T-helper 2 cell treated with Interferon-gamma antibody and Interleukin-4, amounts not matched to agents 5 μg/mL and 100 μg/mL, for 36 hours (primary cell): ENCODE data around the gene ME1.
"Not testable (repeated sequence)": the region's sequence is repeated elsewhere in the genome, so short reads cannot be mapped to it uniquely, and the experiment has no call there.

Experiments used
- DNase-seq: peaks from one replicate; pipeline ENCODE4 v3.0.0; 2021; ENCODE audit warnings: low spot score
- H3K27ac Mint-ChIP-seq: one replicate; pipeline ENCODE4 v1.8.0; 2021; ENCODE audit warnings: mild to moderate bottlenecking, mixed read lengths
- H3K27me3 Mint-ChIP-seq: one replicate; pipeline ENCODE4 v1.8.0; 2021; ENCODE audit warnings: low read depth, mixed read lengths
- H3K36me3 Mint-ChIP-seq: one replicate; pipeline ENCODE4 v1.8.0; 2021; ENCODE audit warnings: low read depth, mixed read lengths
- H3K4me1 Mint-ChIP-seq: one replicate; pipeline ENCODE4 v1.8.0; 2021; ENCODE audit warnings: low read depth, mixed read lengths
- H3K4me3 Mint-ChIP-seq: one replicate; pipeline ENCODE4 v1.8.0; 2022; ENCODE audit warnings: mild to moderate bottlenecking, moderate library complexity, mixed read lengths
- H3K9me3 Mint-ChIP-seq: one replicate; pipeline ENCODE4 v1.8.0; 2021; ENCODE audit warnings: mixed read lengths

Gene ME1

DNA sequence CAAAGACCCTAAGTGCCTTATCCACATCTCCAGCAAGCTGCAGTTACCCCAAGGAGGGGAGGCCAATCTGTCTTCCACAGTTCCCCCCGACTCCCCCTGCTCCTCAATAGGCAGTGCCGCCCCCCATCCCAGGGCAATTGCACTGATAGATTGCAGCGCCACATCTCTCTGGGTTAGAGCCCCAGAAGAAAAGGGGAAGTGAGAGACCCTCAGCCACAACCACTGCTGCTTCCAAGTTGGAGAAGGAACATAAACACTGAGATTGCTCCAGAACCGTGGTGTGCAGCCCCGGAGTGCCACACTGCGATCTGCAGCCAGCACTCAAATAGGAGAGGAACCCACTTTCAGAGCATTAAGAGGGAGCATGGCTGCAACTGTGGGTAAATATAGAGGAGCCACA is 136.2 kb downstream of the ME1 start:
- H3K4me3 Mint-ChIP-seq, result no peak overlapping the region
- peaks cover 5% of the 10 kb centered on the region for H3K27me3 Mint-ChIP-seq
- peaks cover 6% of the 10 kb centered on the region for H3K4me1 Mint-ChIP-seq
- DNase-seq, result no peak
- H3K27ac Mint-ChIP-seq, result no peak overlapping the region
- no peaks in the 10 kb centered on the region for H3K36me3 Mint-ChIP-seq
- peaks cover 4% of the 10 kb centered on the region for H3K9me3 Mint-ChIP-seq

DNA sequence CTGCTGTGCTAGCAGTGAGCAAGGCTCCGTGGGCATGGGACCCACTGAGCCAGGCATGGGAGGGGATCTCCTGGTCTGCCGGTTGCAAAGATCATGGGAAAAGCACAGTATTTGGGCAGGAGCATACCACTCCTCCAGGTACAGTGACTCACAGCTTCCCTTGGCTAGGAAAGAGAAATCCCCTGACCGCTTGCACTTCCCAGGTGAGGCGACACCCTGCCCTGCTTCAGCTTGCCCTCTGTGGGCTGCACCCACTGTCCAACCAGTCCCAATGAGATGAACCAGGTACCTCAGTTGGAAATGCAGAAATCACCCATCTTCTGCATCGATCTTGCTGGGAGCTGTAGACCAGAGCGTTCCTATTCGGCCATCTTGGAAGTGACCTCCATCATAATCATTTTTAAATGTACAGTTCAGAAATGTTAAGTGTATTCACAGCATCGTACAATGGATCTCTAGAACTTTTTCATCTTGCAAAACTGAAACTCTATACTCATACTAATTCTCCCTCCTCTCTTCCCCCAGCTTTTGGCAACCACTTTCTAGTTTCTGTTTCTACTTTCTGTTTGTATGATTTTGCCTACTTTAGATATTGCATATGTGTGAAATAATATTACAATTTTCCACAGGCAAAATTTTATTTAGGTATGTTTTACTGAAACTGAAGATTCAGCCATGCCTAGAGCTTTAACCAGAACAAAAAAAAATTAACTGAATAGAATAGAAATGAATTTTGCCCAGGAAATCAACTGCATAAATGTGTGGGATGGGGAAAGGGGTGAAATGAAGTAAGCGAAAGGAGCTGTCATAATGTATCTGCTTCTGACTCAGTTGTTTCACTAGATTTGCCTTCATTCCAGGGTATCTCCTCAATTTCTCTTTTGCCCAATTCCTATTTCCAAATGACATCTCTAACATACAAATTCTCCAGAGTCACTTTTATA is 137.7 kb downstream of the ME1 start:
- H3K4me1 Mint-ChIP-seq, result peaks cover 6% of the 10 kb centered on the region
- H3K4me3 Mint-ChIP-seq, result no peak overlapping the region
- peaks cover 4% of the 10 kb centered on the region for H3K9me3 Mint-ChIP-seq
- H3K36me3 Mint-ChIP-seq, result no peaks in the 10 kb centered on the region
- H3K27me3 Mint-ChIP-seq, result peaks cover 5% of the 10 kb centered on the region
- DNase-seq, result no peak
- H3K27ac Mint-ChIP-seq, result no peak overlapping the region

DNA sequence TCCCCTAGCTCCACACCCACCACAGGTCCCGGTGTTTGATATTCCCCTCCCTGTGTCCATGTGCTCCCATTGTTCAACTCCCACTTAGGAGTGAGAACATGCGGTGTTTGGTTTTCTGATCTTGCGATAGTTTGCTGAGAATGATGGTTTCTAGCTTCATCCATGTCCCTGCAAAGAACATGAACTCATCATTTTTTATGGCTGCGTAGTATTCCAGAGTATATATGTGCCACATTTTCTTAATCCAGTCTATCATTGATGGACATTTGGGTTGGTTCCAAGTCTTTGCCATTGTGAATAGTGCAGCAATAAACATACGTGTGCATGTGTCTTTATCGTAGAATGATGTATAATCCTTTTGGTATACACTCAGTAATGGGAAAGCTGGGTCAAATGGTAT is 143.6 kb downstream of the ME1 start:
- not testable (repeated sequence) for H3K4me3 Mint-ChIP-seq, H3K9me3 Mint-ChIP-seq, H3K36me3 Mint-ChIP-seq, H3K4me1 Mint-ChIP-seq, H3K27me3 Mint-ChIP-seq, H3K27ac Mint-ChIP-seq, DNase-seq

DNA sequence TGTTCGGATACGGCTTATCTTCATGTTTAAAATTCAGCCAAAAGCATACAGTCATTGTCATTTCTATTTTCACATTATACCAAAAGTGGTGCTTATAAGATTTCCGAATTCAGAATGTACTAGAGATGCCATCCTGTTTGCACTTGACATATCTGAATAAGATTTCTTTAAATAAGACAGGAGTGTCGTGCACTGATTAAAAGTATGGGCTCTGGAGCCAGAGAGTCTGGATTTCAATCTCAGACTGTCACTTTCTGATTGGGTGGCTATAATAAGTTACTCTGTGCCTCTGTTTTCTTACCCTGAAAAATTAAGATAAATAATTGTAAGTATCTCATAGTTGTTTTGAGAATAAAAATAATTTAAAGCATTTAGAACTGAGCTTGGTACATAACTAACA is 144.9 kb downstream of the ME1 start:
- Mint-ChIP-seq H3K27ac (no peak overlapping the region), H3K4me3 (no peak overlapping the region), H3K4me1 (no peaks in the 10 kb centered on the region), H3K36me3 (no peaks in the 10 kb centered on the region), H3K9me3 (no peaks in the 10 kb centered on the region), H3K27me3 (no peaks in the 10 kb centered on the region)
- no peak for DNase-seq

DNA sequence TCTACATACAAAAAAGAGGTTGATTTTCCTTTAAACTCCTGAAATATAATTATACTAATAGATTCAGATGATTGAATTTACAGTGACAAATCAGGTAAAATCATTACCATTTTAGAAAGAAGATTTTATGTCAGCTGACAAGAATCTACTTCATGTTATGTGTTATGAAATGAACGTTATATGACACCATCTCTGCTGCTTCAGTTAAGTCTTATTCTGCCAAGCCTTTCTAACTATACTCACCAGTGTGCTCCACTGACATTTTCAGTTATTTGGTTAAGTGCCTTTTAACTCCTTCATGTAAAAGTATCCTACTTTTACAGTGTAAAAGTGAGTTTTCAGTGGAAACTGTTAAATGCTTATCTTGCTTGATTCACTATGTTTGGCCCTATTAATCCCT is 157.3 kb downstream of the ME1 start:
- no peak for DNase-seq
- Mint-ChIP-seq H3K4me1 (no peaks in the 10 kb centered on the region), H3K27me3 (peaks cover 5% of the 10 kb centered on the region), H3K4me3 (no peak overlapping the region), H3K36me3 (no peaks in the 10 kb centered on the region), H3K27ac (no peak overlapping the region), H3K9me3 (no peaks in the 10 kb centered on the region)

DNA sequence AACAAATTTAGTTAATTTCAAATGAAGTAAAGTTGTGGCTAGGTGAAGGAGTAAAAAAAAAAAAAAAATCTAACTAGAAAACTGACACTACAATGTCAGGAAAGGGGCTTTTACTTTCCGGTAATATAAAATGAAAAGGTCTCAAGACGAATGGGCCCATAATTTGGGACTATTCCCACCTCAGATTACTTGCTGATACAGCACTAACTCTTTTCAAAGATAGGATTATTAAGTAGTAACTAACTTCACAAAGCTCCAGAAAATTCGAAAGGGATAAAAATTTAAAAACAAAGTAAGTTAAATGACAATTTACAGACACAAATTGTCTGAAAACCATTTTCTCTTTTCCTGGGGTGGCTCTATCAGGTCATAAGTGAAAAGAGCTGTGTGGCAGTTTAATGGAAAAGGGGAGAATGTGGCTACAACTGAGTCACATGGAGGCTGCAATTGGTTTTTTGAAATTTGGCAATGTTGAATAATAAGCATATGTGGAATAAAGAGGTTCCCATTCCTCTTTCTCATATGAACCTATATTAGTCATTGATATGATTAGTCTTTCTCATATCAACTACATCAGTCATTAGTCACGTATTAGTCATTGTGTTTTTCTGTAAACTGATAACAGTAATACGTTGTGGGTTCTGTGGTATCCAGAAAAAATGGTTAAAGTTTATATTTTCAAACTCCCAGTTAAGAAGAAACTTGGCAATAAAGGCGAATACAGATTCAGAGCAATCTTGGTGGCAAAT is 159.7 kb downstream of the ME1 start:
- H3K36me3 Mint-ChIP-seq, result no peaks in the 10 kb centered on the region
- DNase-seq, result no peak
- H3K27ac Mint-ChIP-seq, result no peak overlapping the region
- H3K4me3 Mint-ChIP-seq, result no peak overlapping the region
- peaks cover 8% of the 10 kb centered on the region for H3K27me3 Mint-ChIP-seq
- H3K4me1 Mint-ChIP-seq, result no peaks in the 10 kb centered on the region
- no peaks in the 10 kb centered on the region for H3K9me3 Mint-ChIP-seq

DNA sequence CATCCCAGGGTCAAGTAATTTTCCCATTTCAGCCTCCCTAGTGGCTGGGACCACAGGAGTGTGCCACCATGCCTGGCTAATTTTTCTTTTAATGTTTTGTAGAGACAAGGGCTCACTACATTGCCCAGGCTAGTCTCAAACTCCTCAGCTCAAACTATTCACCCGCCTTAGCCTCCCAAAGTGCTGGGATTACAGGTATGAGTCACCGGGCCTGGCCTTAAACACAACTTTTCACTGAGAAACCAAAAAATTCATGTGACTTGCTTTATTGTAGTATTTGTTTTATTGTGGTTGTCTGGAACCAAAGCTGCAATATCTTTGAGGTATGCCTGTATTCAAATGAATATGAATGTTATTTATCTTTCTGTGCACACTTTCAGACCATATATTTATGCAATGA is 165.5 kb downstream of the ME1 start:
- DNase-seq, result no peak
- H3K36me3 Mint-ChIP-seq, result no peaks in the 10 kb centered on the region

DNA sequence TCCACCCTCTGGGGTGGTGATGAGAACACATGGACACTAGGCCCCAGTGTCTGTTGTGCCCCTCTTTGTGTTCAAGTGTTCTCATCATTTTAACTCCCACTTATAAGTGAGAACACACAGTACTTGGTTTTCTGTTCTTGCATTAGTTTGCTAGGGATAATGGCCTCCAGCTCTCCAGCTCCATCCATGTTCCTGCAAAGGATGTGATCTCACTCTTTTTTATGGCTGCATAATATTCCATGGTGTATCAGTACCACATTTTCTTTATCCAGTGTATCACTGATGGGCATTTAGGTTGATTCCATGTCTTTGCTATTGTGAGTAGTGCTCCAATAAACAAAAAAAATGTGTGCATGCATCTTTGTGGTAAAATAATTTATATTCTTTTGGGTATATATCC is 170.3 kb downstream of the ME1 start:
- H3K27me3 Mint-ChIP-seq, result no peaks in the 10 kb centered on the region
- no peaks in the 10 kb centered on the region for H3K4me1 Mint-ChIP-seq
- H3K36me3 Mint-ChIP-seq, result no peaks in the 10 kb centered on the region
- H3K9me3 Mint-ChIP-seq, result no peaks in the 10 kb centered on the region
- no peak for DNase-seq
- no peak overlapping the region for H3K4me3 Mint-ChIP-seq
- no peak overlapping the region for H3K27ac Mint-ChIP-seq

More for the DNA sequence above, 165.5 kb downstream of the ME1 start:
- Mint-ChIP-seq H3K4me1 (no peaks in the 10 kb centered on the region), H3K9me3 (no peaks in the 10 kb centered on the region), H3K27ac (no peak overlapping the region), H3K4me3 (no peak overlapping the region), H3K27me3 (peaks cover 3% of the 10 kb centered on the region)

DNA sequence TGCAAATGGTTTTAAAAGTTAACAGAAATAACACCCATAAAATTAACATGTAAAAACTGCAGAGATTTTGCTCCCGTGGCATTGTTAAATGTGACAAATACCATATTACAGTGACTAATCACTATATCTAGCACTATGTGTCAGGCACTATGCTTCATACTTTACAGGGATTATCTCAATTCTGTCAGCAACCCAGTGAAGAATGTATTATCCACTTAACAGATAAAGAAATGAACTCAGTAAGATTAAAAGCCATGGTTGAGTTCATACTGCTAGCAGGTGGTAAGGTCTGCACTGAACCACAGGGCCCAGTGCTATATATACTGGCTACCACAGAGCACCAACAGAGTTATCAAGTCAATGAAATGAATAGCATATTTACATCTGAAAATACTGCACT is 172.3 kb downstream of the ME1 start:
- no peaks in the 10 kb centered on the region for H3K9me3 Mint-ChIP-seq
- no peak overlapping the region for H3K27ac Mint-ChIP-seq
- H3K4me1 Mint-ChIP-seq, result no peaks in the 10 kb centered on the region
- no peak overlapping the region for H3K4me3 Mint-ChIP-seq
- no peaks in the 10 kb centered on the region for H3K36me3 Mint-ChIP-seq
- no peak for DNase-seq
- peaks cover 2% of the 10 kb centered on the region for H3K27me3 Mint-ChIP-seq

DNA sequence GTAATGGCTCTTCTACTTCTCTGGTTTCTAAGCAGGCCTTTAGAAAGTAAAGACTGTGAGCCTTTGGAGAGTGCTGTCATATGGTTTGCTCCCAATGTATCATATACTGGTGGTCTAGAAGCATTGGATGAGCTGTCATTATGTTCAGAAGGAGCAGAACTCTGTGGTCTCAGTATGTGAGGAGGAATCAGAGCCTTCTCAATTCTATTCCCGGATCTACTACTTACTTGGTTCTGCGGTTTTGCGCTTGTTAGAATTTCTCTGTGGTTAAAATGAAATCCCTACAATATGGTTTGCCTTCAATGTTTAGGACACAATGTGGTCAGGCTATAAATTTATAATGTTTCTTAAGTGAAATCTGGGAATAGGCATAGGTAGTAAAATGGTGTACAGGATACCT is 173.1 kb downstream of the ME1 start:
- no peaks in the 10 kb centered on the region for H3K9me3 Mint-ChIP-seq
- no peaks in the 10 kb centered on the region for H3K4me1 Mint-ChIP-seq
- peaks cover 2% of the 10 kb centered on the region for H3K27me3 Mint-ChIP-seq
- H3K36me3 Mint-ChIP-seq, result no peaks in the 10 kb centered on the region
- no peak overlapping the region for H3K27ac Mint-ChIP-seq
- no peak overlapping the region for H3K4me3 Mint-ChIP-seq
- DNase-seq, result no peak

DNA sequence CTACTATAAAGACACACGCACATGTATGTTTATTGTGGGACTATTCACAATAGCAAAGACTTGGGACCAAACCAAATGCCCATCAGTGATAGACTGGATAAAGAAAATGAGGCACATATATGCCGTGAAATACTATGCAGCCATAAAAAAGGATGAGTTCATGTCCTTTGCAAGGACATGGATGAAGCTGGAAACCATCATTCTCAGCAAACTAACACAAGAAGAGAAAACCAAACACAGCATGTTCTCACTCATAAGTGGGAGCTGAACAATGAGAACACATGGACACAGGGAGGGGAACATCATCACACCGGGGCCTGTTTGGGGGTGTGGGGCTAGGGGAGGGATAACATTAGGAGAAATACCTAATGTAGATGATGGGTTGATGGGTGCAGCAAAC is 174.1 kb downstream of the ME1 start:
- H3K36me3 Mint-ChIP-seq, DNase-seq, H3K4me3 Mint-ChIP-seq, H3K27me3 Mint-ChIP-seq, H3K27ac Mint-ChIP-seq, H3K4me1 Mint-ChIP-seq, H3K9me3 Mint-ChIP-seq: not testable (repeated sequence)

DNA sequence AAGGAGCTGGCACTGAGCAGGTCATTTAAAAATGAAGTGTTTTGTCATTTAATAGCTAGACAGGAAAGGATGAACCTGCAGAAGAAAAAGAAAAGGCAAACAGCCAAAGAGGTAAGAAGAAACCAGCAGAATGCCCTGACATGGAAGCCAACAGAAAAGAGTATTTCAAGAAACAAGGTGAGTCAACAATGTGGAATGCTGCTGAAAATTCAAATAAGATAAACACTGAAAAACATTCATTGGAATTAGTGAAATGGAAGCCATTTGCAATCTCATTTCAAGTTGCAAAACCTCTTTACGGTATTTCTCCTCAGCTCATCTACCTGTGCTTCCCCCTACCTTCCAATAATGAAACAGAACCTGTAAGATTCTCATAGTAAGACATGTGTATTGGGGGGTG is 178.1 kb downstream of the ME1 start:
- H3K9me3 Mint-ChIP-seq, result no peaks in the 10 kb centered on the region
- no peak for DNase-seq

DNA sequence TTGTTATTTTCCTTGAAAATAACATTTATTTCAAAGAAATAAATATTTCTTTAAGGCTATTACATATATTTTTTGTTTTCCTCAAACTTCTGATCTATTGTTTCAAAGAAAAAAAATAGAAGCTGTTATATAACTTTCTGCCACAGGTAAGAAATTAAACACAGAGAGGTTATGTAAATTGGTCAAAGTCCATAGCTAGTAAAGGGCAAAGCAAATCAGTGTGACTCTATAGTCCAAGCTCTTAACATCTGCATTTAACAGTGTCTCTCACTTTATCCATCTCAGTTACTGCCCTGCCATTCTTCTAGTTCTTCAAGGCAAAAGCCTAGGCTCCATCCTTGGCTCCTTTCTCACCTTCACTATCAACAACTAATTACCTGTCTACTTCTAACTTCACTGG is 180.6 kb downstream of the ME1 start:
- H3K27ac Mint-ChIP-seq, result no peak overlapping the region
- no peak overlapping the region for H3K4me3 Mint-ChIP-seq
- peaks cover 6% of the 10 kb centered on the region for H3K27me3 Mint-ChIP-seq
- no peaks in the 10 kb centered on the region for H3K36me3 Mint-ChIP-seq
- no peaks in the 10 kb centered on the region for H3K4me1 Mint-ChIP-seq
- DNase-seq, result no peak
- no peaks in the 10 kb centered on the region for H3K9me3 Mint-ChIP-seq

More for the DNA sequence above, 178.1 kb downstream of the ME1 start:
- Mint-ChIP-seq H3K36me3 (no peaks in the 10 kb centered on the region), H3K27ac (no peak overlapping the region), H3K4me3 (no peak overlapping the region), H3K4me1 (no peaks in the 10 kb centered on the region), H3K27me3 (peaks cover 6% of the 10 kb centered on the region)

DNA sequence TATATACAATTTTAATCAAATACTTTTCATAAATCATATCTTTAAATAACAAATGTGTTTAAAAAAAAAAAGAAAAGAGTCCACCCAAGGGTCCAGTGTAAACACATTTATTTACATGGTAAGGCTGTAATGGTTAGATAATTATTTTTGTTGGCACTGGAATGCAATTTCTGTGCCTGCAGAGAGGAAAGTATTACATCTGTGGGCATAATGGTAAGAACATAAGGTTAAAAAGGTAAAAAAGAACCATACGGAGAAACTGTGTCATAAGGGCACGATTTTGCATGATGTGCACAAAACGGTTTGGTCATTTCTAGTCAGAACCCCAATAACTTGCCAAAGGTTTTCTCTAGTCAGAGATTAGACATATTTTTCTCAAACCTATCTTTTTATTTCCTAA is 183.4 kb downstream of the ME1 start:
- Mint-ChIP-seq H3K4me1 (no peaks in the 10 kb centered on the region), H3K27me3 (peaks cover 3% of the 10 kb centered on the region)
- DNase-seq, result no peak

More for the DNA sequence above, 183.4 kb downstream of the ME1 start:
- Mint-ChIP-seq H3K36me3 (no peaks in the 10 kb centered on the region), H3K4me3 (no peak overlapping the region), H3K27ac (no peak overlapping the region), H3K9me3 (no peaks in the 10 kb centered on the region)
